ENCODE results near the gene TPH1. TPM values are rescaled to one million over a fixed set of nuclear protein-coding genes. Genes with fewer than 3 reads are reported as not detected.

TPH1 gene
- total and polyA plus RNA-seq, 9 of the 15 experiments (the other 6 are each of a cell fraction or from before 2014, with no cell fraction given) = 0.04 to 0.29 (median 0.17) TPM

- ATAC-seq = peak; percentile 96
- H3K27ac ChIP-seq (ENCODE audit: extremely low read depth, low read depth, low read length) = peak within 1 kb of the TSS; percentile 59
- in situ Hi-C loops (cut with MboI) = no loop called here
- 6% methylated on average over 55 of the region's 93 CpGs for WGBS (ENCODE audit: insufficient coverage, low coverage, missing lambda C conversion rate)
- intact Hi-C loops (cut with micrococcal nuclease) = loop anchor here (5.0 kb wide), 1 partner anchor 94 kb away; the partner anchor contains the start of gene SAAL1
- POLR2A ChIA-PET = interaction anchor here (0.7 kb wide), 1 partner anchor 10 kb away, joined by 3 read pairs; no protein-coding TSS in a partner anchor
- H3K27me3 ChIP-seq (ENCODE audit: control insufficient read depth in 2 of 2, insufficient read depth in 2 of 2, low read length in 2 of 2) = peaks cover 0 to 7% of the 10 kb centered on the region in 2 experiments; a peak in 3 of 5 replicates
- peak within 1 kb of the TSS; percentile 91 for H3K4me2 ChIP-seq (ENCODE audit: insufficient read depth, low read length)
- CTCF ChIA-PET (ENCODE audit: low intra/inter-chr PET ratio) = no interaction called here
- H3K4me1 ChIP-seq (replicated peaks in 1 of 2; ENCODE audit: control insufficient read depth in 2 of 2, insufficient read depth in 2 of 2, low read length in 2 of 2) = peaks cover 13 to 28% of the 10 kb centered on the region in 2 experiments; a peak in 4 of 5 replicates
- BruUV-seq (replicated peaks) = no TSS peak
- no peaks in the 10 kb centered on the region for H3K36me3 ChIP-seq (ENCODE audit: control insufficient read depth, insufficient read depth, low read length)
- H2AFZ ChIP-seq (ENCODE audit: low read depth, low read length) = peak within 1 kb of the TSS; percentile 95
- H3K9me3 ChIP-seq (replicated peaks; ENCODE audit: control insufficient read depth, insufficient read depth, low read depth, low read length) = no peaks in the 10 kb centered on the region
- peak within 1 kb of the TSS; percentile 69 to 92 for H3K9ac ChIP-seq (ENCODE audit: insufficient read depth in 1 of 2, low read depth in 2 of 2, low read length in 2 of 2)
- FAIRE-seq = no peak
- no peaks in the 10 kb centered on the region for H4K20me1 ChIP-seq (replicated peaks; ENCODE audit: control insufficient read depth, insufficient read depth, low read length)
- H3K9me1 ChIP-seq (ENCODE audit: control insufficient read depth, insufficient read depth, low read length) = no peaks in the 10 kb centered on the region
- DNase-seq (ENCODE audit: extremely low read depth in 1 of 4, low spot score in 3 of 4) = peak; percentile 95 to 98 (median 96)
- peak within 1 kb of the TSS; percentile 63 for H3K4me3 ChIP-seq
- H3K79me2 ChIP-seq (ENCODE audit: control insufficient read depth, insufficient read depth, low read length) = peaks cover 20% of the 10 kb centered on the region; the same call in 2 of the 3 replicates
- peak; percentile 76; the same call in 1 of the 2 replicates for TF ChIP-seq EGR1 (conservative IDR thresholded peaks at IDR 0.05)
- TF ChIP-seq ZNF449 (CRISPR knock-in tag; IDR thresholded peaks at IDR 0.05) = no peak
- TF ChIP-seq, protein P1, sequence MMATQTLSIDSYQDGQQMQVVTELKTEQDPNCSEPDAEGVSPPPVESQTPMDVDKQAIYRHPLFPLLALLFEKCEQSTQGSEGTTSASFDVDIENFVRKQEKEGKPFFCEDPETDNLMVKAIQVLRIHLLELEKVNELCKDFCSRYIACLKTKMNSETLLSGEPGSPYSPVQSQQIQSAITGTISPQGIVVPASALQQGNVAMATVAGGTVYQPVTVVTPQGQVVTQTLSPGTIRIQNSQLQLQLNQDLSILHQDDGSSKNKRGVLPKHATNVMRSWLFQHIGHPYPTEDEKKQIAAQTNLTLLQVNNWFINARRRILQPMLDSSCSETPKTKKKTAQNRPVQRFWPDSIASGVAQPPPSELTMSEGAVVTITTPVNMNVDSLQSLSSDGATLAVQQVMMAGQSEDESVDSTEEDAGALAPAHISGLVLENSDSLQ (IDR thresholded peaks at IDR 0.05) = 0 out of 2 replicates have a peak, but pooled peaks have one; percentile 15
- no peak for TF ChIP-seq XRCC4 (IDR thresholded peaks at IDR 0.05; ENCODE audit: extremely low read depth, insufficient read depth, insufficient read length)
- TF ChIP-seq TFAP4 (CRISPR knock-in tag; IDR thresholded peaks at IDR 0.05; ENCODE audit: borderline replicate concordance) = no peak; the same call in 1 of the 2 replicates
- TF ChIP-seq EP400 (IDR thresholded peaks at IDR 0.05) = no peak
- TF ChIP-seq LCOR (CRISPR knock-in tag; IDR thresholded peaks at IDR 0.05) = 0 out of 2 replicates have a peak, but pooled peaks have one; percentile 40
- peak; percentile 91 for TF ChIP-seq ELF1 (tag; IDR thresholded peaks at IDR 0.05)
- TF ChIP-seq FOXO4 (CRISPR knock-in tag; IDR thresholded peaks at IDR 0.05) = no peak
- TF ChIP-seq, protein P2, sequence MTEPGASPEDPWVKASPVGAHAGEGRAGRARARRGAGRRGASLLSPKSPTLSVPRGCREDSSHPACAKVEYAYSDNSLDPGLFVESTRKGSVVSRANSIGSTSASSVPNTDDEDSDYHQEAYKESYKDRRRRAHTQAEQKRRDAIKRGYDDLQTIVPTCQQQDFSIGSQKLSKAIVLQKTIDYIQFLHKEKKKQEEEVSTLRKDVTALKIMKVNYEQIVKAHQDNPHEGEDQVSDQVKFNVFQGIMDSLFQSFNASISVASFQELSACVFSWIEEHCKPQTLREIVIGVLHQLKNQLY (CRISPR knock-in tag; conservative IDR thresholded peaks at IDR 0.05) = no peak; a peak in 1 of 4 replicates
Observed at GRCh38 chr11:18012906-18013781, 32.9 kb downstream of the TPH1 start, which contains the start of gene SERGEF. Gene SERGEF, minus strand, starts transcription at chr11:18013047. Its CDS starts 37 bp downstream, at chr11:18013010.
